OCI-LY1 (cell line): ENCODE data around the gene TGM2.

ENCODE experiments used
- H2AFZ ChIP-seq: fragments of 200-600 bp; sonication (generic), shearing (Covaris generic); 2 replicates; pipeline ENCODE4 v1.6.0; 2014; ENCODE audit warnings: antibody characterized with exemption, mild to moderate bottlenecking, low read length
- H3F3A ChIP-seq: fragments of 200-600 bp; sonication (generic), shearing (Covaris generic); 2 replicates; pipeline ENCODE4 v1.6.0; 2014; ENCODE audit warnings: mild to moderate bottlenecking, antibody characterized with exemption, low read length, moderate library complexity; ENCODE audit not compliant: insufficient read depth
- H3K27ac ChIP-seq: fragments of 200-600 bp; sonication (generic); 2 replicates; pipeline ENCODE4 v1.5.1; 2014; ENCODE audit warnings: low read length, mixed run types, mild to moderate bottlenecking, low read depth; ENCODE audit not compliant: poor library complexity, severe bottlenecking
- H3K27me3 ChIP-seq: fragments of 200-600 bp; sonication (generic); 2 replicates; pipeline ENCODE4 v1.6.0; 2014; ENCODE audit warnings: antibody characterized with exemption, mild to moderate bottlenecking, low read length, moderate library complexity; ENCODE audit not compliant: insufficient read depth
- H3K36me3 ChIP-seq: fragments of 200-600 bp; sonication (generic); 2 replicates; pipeline ENCODE4 v1.6.1; 2014; ENCODE audit warnings: mild to moderate bottlenecking, antibody characterized with exemption, low read length, moderate library complexity, mixed read lengths; ENCODE audit not compliant: insufficient read depth
- H3K4me1 ChIP-seq: fragments of 200-600 bp; sonication (generic); 2 replicates; pipeline ENCODE4 v1.5.1; 2014; ENCODE audit warnings: mild to moderate bottlenecking, low read length, moderate library complexity; ENCODE audit not compliant: insufficient read depth, severe bottlenecking
- H3K4me2 ChIP-seq: fragments of 200-600 bp; sonication (generic), shearing (Covaris generic); 2 replicates; pipeline ENCODE4 v1.6.1; 2014; ENCODE audit warnings: low read length
- H3K4me3 ChIP-seq: fragments of 200-600 bp; sonication (generic); 2 replicates; pipeline ENCODE4 v1.5.1; 2014; ENCODE audit warnings: low read length, low read depth, mild to moderate bottlenecking, mixed read lengths; ENCODE audit not compliant: poor library complexity, severe bottlenecking
- H3K79me2 ChIP-seq: fragments of 200-600 bp; shearing (Covaris generic); 2 replicates; pipeline ENCODE4 v1.6.1; 2016; ENCODE audit warnings: mixed run types, low read length, mixed read lengths; ENCODE audit not compliant: insufficient read depth
- H3K9ac ChIP-seq: fragments of 200-600 bp; sonication (generic), shearing (Covaris generic); 2 replicates; pipeline ENCODE4 v1.6.1; 2014; ENCODE audit warnings: mild to moderate bottlenecking, low read length, mixed read lengths
- H3K9me2 ChIP-seq: fragments of 200-600 bp; sonication (generic), shearing (Covaris generic); 2 replicates; pipeline ENCODE4 v1.6.1; 2014; ENCODE audit warnings: low read depth, mild to moderate bottlenecking, low read length, mixed read lengths
- H3K9me3 ChIP-seq: fragments of 200-600 bp; shearing (Covaris generic); 2 replicates; pipeline ENCODE4 v1.6.1; 2014; ENCODE audit warnings: low read length, mixed read lengths
- H4K20me1 ChIP-seq: fragments of 200-600 bp; sonication (generic), shearing (Covaris generic); 2 replicates; pipeline ENCODE4 v1.6.0; 2016; ENCODE audit warnings: mild to moderate bottlenecking, low read length; ENCODE audit not compliant: insufficient read depth
- CTCF ChIP-seq: fragments of 200-600 bp; sonication (generic), shearing (Covaris generic); IDR thresholded peaks from 2 replicates; pipeline ENCODE4 v1.5.1; 2017; ENCODE audit warnings: mild to moderate bottlenecking, antibody characterized with exemption, low read length, moderate library complexity, mixed read lengths
- EZH2 ChIP-seq: fragments of 200-600 bp; sonication (generic), shearing (Covaris generic); IDR thresholded peaks from 2 replicates; pipeline ENCODE4 v1.8.0; 2017; ENCODE audit warnings: borderline replicate concordance, mixed run types, mild to moderate bottlenecking, antibody characterized with exemption, low read length, moderate library complexity, mixed read lengths

TGM2 gene

GRCh38 chr20:38133680-38134426, 31.2 kb downstream of the TGM2 start:
- Histone ChIP-seq H3K9me3 (no peaks in the 10 kb centered on the region), H3K4me1 (no peaks in the 10 kb centered on the region), H3K27me3 (0 out of 2 replicates have a peak, but pooled peaks cover 4% of the 10 kb centered on the region), H4K20me1 (no peaks in the 10 kb centered on the region), H3K9me2 (no peaks in the 10 kb centered on the region), H3K27ac (no peak overlapping the region), H3K79me2 (no peaks in the 10 kb centered on the region), H3K9ac (no peak overlapping the region), H3K36me3 (no peaks in the 10 kb centered on the region), H3F3A (no peaks in the 10 kb centered on the region), H3K4me2 (no peak overlapping the region), H3K4me3 (no peak overlapping the region), H2AFZ (no peak overlapping the region)
- TF ChIP-seq CTCF (no peak), EZH2 (no peak)

DNA sequence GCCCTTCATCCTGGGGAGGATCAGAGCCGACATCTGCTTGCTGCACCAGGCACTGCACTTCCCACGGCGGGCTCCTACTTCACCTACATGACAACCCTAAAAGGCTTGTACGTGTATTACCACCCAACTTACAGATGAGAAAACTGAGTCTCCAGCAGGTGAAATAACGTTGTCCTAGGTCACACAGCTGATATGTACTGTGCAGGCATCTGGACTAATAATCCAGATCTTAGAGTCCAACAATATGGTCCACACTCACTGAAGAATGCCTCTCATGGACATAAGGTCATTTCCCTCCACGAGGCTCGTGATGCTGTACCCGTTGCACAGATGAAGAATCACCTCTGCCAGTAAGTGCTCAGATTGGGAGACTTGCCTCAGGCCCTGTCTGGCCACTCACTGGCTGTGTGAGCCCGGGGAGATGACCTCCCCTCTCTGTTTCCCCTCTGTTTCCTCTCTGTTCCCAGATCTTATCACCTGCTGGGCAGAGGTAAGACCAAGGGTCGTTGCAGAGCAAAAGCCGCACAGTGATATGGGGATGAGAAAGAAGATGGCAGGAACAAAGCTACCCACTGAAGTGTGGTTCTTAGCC, 32.1 kb downstream of the TGM2 start:
- TF ChIP-seq EZH2 (no peak), CTCF (no peak)
- H4K20me1 ChIP-seq: no peaks in the 10 kb centered on the region

GRCh38 chr20:38132156-38132909, 32.7 kb downstream of the TGM2 start:
- H3K36me3 ChIP-seq: no peaks in the 10 kb centered on the region
- H3K4me1 ChIP-seq: no peaks in the 10 kb centered on the region
- no peak overlapping the region for H3K4me2 ChIP-seq
- no peaks in the 10 kb centered on the region for H3K79me2 ChIP-seq
- H3K9me3 ChIP-seq: no peaks in the 10 kb centered on the region
- H3K9me2 ChIP-seq: no peaks in the 10 kb centered on the region
- H4K20me1 ChIP-seq: no peaks in the 10 kb centered on the region
- H3K27ac ChIP-seq: no peak overlapping the region
- 0 out of 2 replicates have a peak, but pooled peaks cover 4% of the 10 kb centered on the region for H3K27me3 ChIP-seq
- no peak overlapping the region for H2AFZ ChIP-seq
- no peaks in the 10 kb centered on the region for H3F3A ChIP-seq
- no peak overlapping the region for H3K4me3 ChIP-seq
- no peak overlapping the region for H3K9ac ChIP-seq
- no peak for TF ChIP-seq CTCF

More for the DNA sequence above, 32.1 kb downstream of the TGM2 start:
- H3K9ac ChIP-seq: no peak overlapping the region
- H3K79me2 ChIP-seq: no peaks in the 10 kb centered on the region
- H3K9me3 ChIP-seq: no peaks in the 10 kb centered on the region
- H3K27me3 ChIP-seq: 0 out of 2 replicates have a peak, but pooled peaks cover 4% of the 10 kb centered on the region
- no peak overlapping the region for H3K4me3 ChIP-seq
- H3K4me2 ChIP-seq: no peak overlapping the region
- no peak overlapping the region for H2AFZ ChIP-seq
- H3F3A ChIP-seq: no peaks in the 10 kb centered on the region
- H3K9me2 ChIP-seq: no peaks in the 10 kb centered on the region
- no peaks in the 10 kb centered on the region for H3K4me1 ChIP-seq
- H3K27ac ChIP-seq: no peak overlapping the region
- H3K36me3 ChIP-seq: no peaks in the 10 kb centered on the region
